ENCODE measurements around the gene ANXA3. TPM values are rescaled to one million over a fixed set of nuclear protein-coding genes. Genes with fewer than 3 reads are reported as not detected.

The ANXA3 gene
- total RNA-seq, 1 experiment from 2014 or later, result 12.0 TPM

- TF ChIP-seq HMGXB4 (CRISPR knock-in tag; IDR thresholded peaks at IDR 0.05), result no peak
- TF ChIP-seq ZSCAN18 (CRISPR knock-in tag; IDR thresholded peaks at IDR 0.05), result no peak
These were observed 10.1 kb downstream of the ANXA3 start (continued) for GRCh38 chr4:78561677-78562076.

- H3K27me3 Mint-ChIP-seq (ENCODE audit: low read depth), result no peaks in the 10 kb centered on the region
- no peaks in the 10 kb centered on the region for H3K9me3 Mint-ChIP-seq
- DNase-seq (ENCODE audit: low spot score) (no peak), ATAC-seq (no peak)
- H3K27ac Mint-ChIP-seq, result no peak overlapping the region
- ChIA-PET POLR2A (no interaction called here), CTCF (no interaction called here)
- H3K4me3 Mint-ChIP-seq, result no peak overlapping the region
- no peaks in the 10 kb centered on the region for H3K36me3 Mint-ChIP-seq
- no peak for TF ChIP-seq ZMAT4 (CRISPR knock-in tag; IDR thresholded peaks at IDR 0.05)
- no peak for TF ChIP-seq ZNF263 (CRISPR knock-in tag; IDR thresholded peaks at IDR 0.05; ENCODE audit: low read depth)
- TF ChIP-seq CTCF (IDR thresholded peaks at IDR 0.05), result no peak
- no peak for TF ChIP-seq JUN (CRISPR knock-in tag; IDR thresholded peaks at IDR 0.05)
- peaks cover 54% of the 10 kb centered on the region for H3K4me1 Mint-ChIP-seq
These were observed 11.1 kb downstream of the ANXA3 start for GRCh38 chr4:78562687-78563086.

- CTCF ChIA-PET, result no interaction called here
- Mint-ChIP-seq H3K36me3 (no peaks in the 10 kb centered on the region), H3K9me3 (no peaks in the 10 kb centered on the region), H3K27me3 (ENCODE audit: low read depth) (no peaks in the 10 kb centered on the region), H3K27ac (no peak overlapping the region), H3K4me3 (no peak overlapping the region), H3K4me1 (peaks cover 64% of the 10 kb centered on the region)
- ATAC-seq, result peak; percentile 46
- DNase-seq (ENCODE audit: low spot score), result no peak
- POLR2A ChIA-PET, result no interaction called here
- TF ChIP-seq ZNF512 (CRISPR knock-in tag; IDR thresholded peaks at IDR 0.05; ENCODE audit: borderline replicate concordance) (no peak), TEAD1 (CRISPR knock-in tag; IDR thresholded peaks at IDR 0.05) (no peak), JUN (CRISPR knock-in tag; IDR thresholded peaks at IDR 0.05) (no peak), ZNF532 (CRISPR knock-in tag; IDR thresholded peaks at IDR 0.05; ENCODE audit: borderline replicate concordance) (no peak), TCF7 (CRISPR knock-in tag; IDR thresholded peaks at IDR 0.05; ENCODE audit: low read depth) (no peak), GTF2I (CRISPR knock-in tag; conservative IDR thresholded peaks at IDR 0.05) (no peak), ATF6 (CRISPR knock-in tag; IDR thresholded peaks at IDR 0.05) (no peak), AR (CRISPR knock-in tag; IDR thresholded peaks at IDR 0.05) (no peak), FOXJ3 (CRISPR knock-in tag; IDR thresholded peaks at IDR 0.05; ENCODE audit: borderline replicate concordance) (no peak), NFATC4 (CRISPR knock-in tag; IDR thresholded peaks at IDR 0.05) (no peak), RELA (CRISPR knock-in tag; IDR thresholded peaks at IDR 0.05; ENCODE audit: borderline replicate concordance) (no peak)
These were observed 14.4 kb downstream of the ANXA3 start for GRCh38 chr4:78565971-78566372.
